Common myeloid progenitor, CD34-positive (primary cell): ENCODE results near the gene TTLL12.

ENCODE experiments used
- CTCF ChIA-PET: fragments of 350-600 bp; sonication (Branson Sonifier 250); formaldehyde crosslinking; loops from one replicate; lab custom pipeline; 2021; ENCODE audit warnings: antibody characterized with exemption; lab: Charles Lee
- POLR2A ChIA-PET: fragments of 350-600 bp; sonication (Branson Sonifier 250); formaldehyde crosslinking; loops from one replicate; lab custom pipeline; 2021; ENCODE audit warnings: antibody characterized with exemption; lab: Charles Lee
- DNase-seq, 3 donors: peaks; one replicate each; pipeline versions ENCODE4 v3.0.0 to v3.0.0-alpha.2; 2013
- H3K27ac ChIP-seq, 2 experiments: 1 replicate in 1 of 2; 2 replicates in 1 of 2; pipeline ENCODE4 v1.7.0; 2013; ENCODE audit warnings: inconsistent platforms in 2 of 2, low read length in 2 of 2, mild to moderate bottlenecking in 2 of 2, low read depth in 1 of 2, moderate library complexity in 1 of 2; ENCODE audit not compliant: severe bottlenecking in 2 of 2, insufficient read depth in 1 of 2, poor library complexity in 1 of 2
- H3K27me3 ChIP-seq, 5 experiments: replicated peaks in 2 of 5; 1 replicate in 3 of 5; 2 replicates in 2 of 5; pipeline versions ENCODE4 v1.6.1 to v1.7.0; 2013; ENCODE audit warnings: low read length in 4 of 5, mild to moderate bottlenecking in 2 of 5, moderate library complexity in 2 of 5, inconsistent platforms in 1 of 5; ENCODE audit not compliant: insufficient read depth in 5 of 5, control insufficient read depth in 4 of 5
- H3K36me3 ChIP-seq, 4 experiments: 1 replicate in 2 of 4; 2 replicates in 2 of 4; pipeline versions ENCODE4 v1.6.1 to v1.7.0; 2013; ENCODE audit warnings: low read length in 3 of 4, control low read depth in 1 of 4, mild to moderate bottlenecking in 1 of 4; ENCODE audit not compliant: control insufficient read depth in 4 of 4, insufficient read depth in 4 of 4
- H3K4me1 ChIP-seq, 4 experiments: 1 replicate in 3 of 4; 2 replicates in 1 of 4; pipeline versions ENCODE4 v1.6.1 to v1.7.1; 2013; ENCODE audit warnings: low read length in 3 of 4, mild to moderate bottlenecking in 3 of 4, control low read depth in 1 of 4, inconsistent platforms in 1 of 4, moderate library complexity in 1 of 4; ENCODE audit not compliant: control insufficient read depth in 4 of 4, insufficient read depth in 4 of 4; ENCODE audit errors: control extremely low read depth in 1 of 4
- H3K4me3 ChIP-seq, 7 experiments: 1 replicate in 4 of 7; 2 replicates in 3 of 7; pipeline versions ENCODE4 v1.5.1 to v1.7.0; 2013; ENCODE audit warnings: mild to moderate bottlenecking in 7 of 7, low read length in 6 of 7, moderate library complexity in 6 of 7, inconsistent platforms in 2 of 7, low read depth in 2 of 7, control low read depth in 1 of 7; ENCODE audit not compliant: insufficient read depth in 4 of 7, control insufficient read depth in 1 of 7; ENCODE audit errors: extremely low read depth in 1 of 7
- H3K9me3 ChIP-seq, 5 experiments: 1 replicate in 4 of 5; 2 replicates in 1 of 5; pipeline versions ENCODE4 v1.6.1 to v1.7.1; 2013; ENCODE audit warnings: low read length in 4 of 5, mild to moderate bottlenecking in 2 of 5, inconsistent platforms in 1 of 5, low read depth in 1 of 5, moderate library complexity in 1 of 5; ENCODE audit not compliant: control insufficient read depth in 4 of 5, insufficient read depth in 2 of 5; ENCODE audit errors: control extremely low read depth in 1 of 5
- WGBS: methylation state at CpG from one replicate; pipeline ENCODE4 v1.1.5; 2013; ENCODE audit not compliant: insufficient coverage; 5-methylcytosine and 5-hydroxymethylcytosine counted together

The TTLL12 gene

GRCh38 chr22:43200031-43200430 lies 13.1 kb upstream of the TTLL12 start:
- no peak overlapping the region for H3K27ac ChIP-seq
- no peaks in the 10 kb centered on the region for H3K36me3 ChIP-seq
- H3K4me1 ChIP-seq: peaks cover 0 to 4% (median under 1%) of the 10 kb centered on the region in 4 experiments
- H3K27me3 ChIP-seq: no peaks in the 10 kb centered on the region
- H3K4me3 ChIP-seq: no peak overlapping the region
- 86% methylated on average over 14 of the region's 17 CpGs for WGBS
- CTCF ChIA-PET: interaction anchor here (1.3 to 1.9 kb wide), 2 partner anchors 11 to 13 kb away, joined by 3 to 4 read pairs; partner anchors contain the start of gene TTLL12
- DNase-seq: no peak
- POLR2A ChIA-PET: no interaction called here
- H3K9me3 ChIP-seq: no peaks in the 10 kb centered on the region

GRCh38 chr22:43199541-43199940 lies 12.6 kb upstream of the TTLL12 start:
- Histone ChIP-seq H3K4me3 (no peak overlapping the region), H3K4me1 (peaks cover 0 to 4% (median under 1%) of the 10 kb centered on the region in 4 experiments), H3K9me3 (no peaks in the 10 kb centered on the region), H3K27me3 (no peaks in the 10 kb centered on the region), H3K36me3 (no peaks in the 10 kb centered on the region), H3K27ac (no peak overlapping the region)
- no peak for DNase-seq
- ChIA-PET CTCF (interaction anchor here (1.9 kb wide), 1 partner anchor 12 kb away, joined by 4 read pairs; the partner anchor contains the start of gene TTLL12), POLR2A (no interaction called here)
- 100% methylated on average over 2 of the region's 11 CpGs for WGBS

- CTCF ChIA-PET: no interaction called here
- no peaks in the 10 kb centered on the region for H3K9me3 ChIP-seq
- no peak overlapping the region for H3K27ac ChIP-seq
- WGBS: 77% methylated on average over 5 of the region's 9 CpGs
- no peak overlapping the region for H3K4me3 ChIP-seq
- H3K27me3 ChIP-seq: no peaks in the 10 kb centered on the region
- no peaks in the 10 kb centered on the region for H3K36me3 ChIP-seq
- DNase-seq: no peak
- POLR2A ChIA-PET: no interaction called here
- H3K4me1 ChIP-seq: peaks cover 0 to 4% (median under 1%) of the 10 kb centered on the region in 4 experiments
These were observed 12.0 kb upstream of the TTLL12 start for GRCh38 chr22:43198936-43199335.

- ChIA-PET CTCF (interaction anchor here (1.4 kb wide), 1 partner anchor 9 kb away, joined by 3 read pairs; no protein-coding TSS in a partner anchor), POLR2A (no interaction called here)
- no peak for DNase-seq
- Histone ChIP-seq H3K27me3 (no peaks in the 10 kb centered on the region), H3K4me1 (peaks cover 0 to 4% (median under 1%) of the 10 kb centered on the region in 4 experiments), H3K4me3 (no peak overlapping the region), H3K9me3 (no peaks in the 10 kb centered on the region), H3K36me3 (no peaks in the 10 kb centered on the region), H3K27ac (no peak overlapping the region)
- WGBS: 67% methylated on average over 3 of the region's 5 CpGs
These were observed 11.2 kb upstream of the TTLL12 start for GRCh38 chr22:43198126-43198525.

- WGBS: 76% methylated on average over 15 of the region's 22 CpGs
- CTCF ChIA-PET: interaction anchor here (0.6 to 1.4 kb wide), 2 partner anchors 8 to 81 kb away, joined by 3 read pairs; no protein-coding TSS in a partner anchor
- Histone ChIP-seq H3K27me3 (no peaks in the 10 kb centered on the region), H3K9me3 (no peaks in the 10 kb centered on the region), H3K4me1 (peaks cover 0 to 4% (median under 1%) of the 10 kb centered on the region in 4 experiments), H3K27ac (no peak overlapping the region), H3K36me3 (no peaks in the 10 kb centered on the region), H3K4me3 (no peak overlapping the region)
- POLR2A ChIA-PET: no interaction called here
- peak in 2 of 3 donors; percentile 48 to 49 for DNase-seq
These were observed 10.5 kb upstream of the TTLL12 start for GRCh38 chr22:43197271-43197941.

GRCh38 chr22:43191831-43192230 lies 4.9 kb upstream of the TTLL12 start:
- no peak overlapping the region for H3K4me3 ChIP-seq
- no peaks in the 10 kb centered on the region for H3K36me3 ChIP-seq
- no peak for DNase-seq
- peaks cover 2 to 7% (median 4%) of the 10 kb centered on the region in 4 experiments for H3K4me1 ChIP-seq
- no peaks in the 10 kb centered on the region for H3K27me3 ChIP-seq
- H3K27ac ChIP-seq: no peak overlapping the region
- ChIA-PET POLR2A (no interaction called here), CTCF (interaction anchor here (0.6 to 1.0 kb wide), 2 partner anchors 33 to 39 kb away, joined by 5 to 7 read pairs; no protein-coding TSS in a partner anchor)
- peaks cover 0 to 11% (median 0%) of the 10 kb centered on the region in 5 experiments for H3K9me3 ChIP-seq
